Neural progenitor cell (in vitro differentiated cells): ENCODE data around the gene IL4I1. TPM values are rescaled to one million over a fixed set of nuclear protein-coding genes. Genes with fewer than 3 reads are reported as not detected.

ENCODE experiments used
- DNase-seq: peaks from one replicate; pipeline ENCODE4 v3.0.0-alpha.2; 2016; ENCODE audit warnings: low spot score
- H2AFZ ChIP-seq: fragments of 200-600 bp; sonication (generic); replicated peaks from 2 replicates; pipeline ENCODE4 v1.6.1; 2016; ENCODE audit warnings: antibody characterized with exemption
- H3F3A ChIP-seq: fragments of 200-600 bp; sonication (generic); 2 replicates; pipeline ENCODE4 v1.6.1; 2016; ENCODE audit warnings: antibody characterized with exemption, low read depth
- H3K27ac ChIP-seq: fragments of 200-600 bp; sonication (generic); 2 replicates; pipeline ENCODE4 v1.5.1; 2016; ENCODE audit warnings: mild to moderate bottlenecking
- H3K27me3 ChIP-seq: fragments of 200-600 bp; sonication (generic); 2 replicates; pipeline ENCODE4 v1.6.1; 2016; ENCODE audit warnings: mild to moderate bottlenecking, moderate library complexity
- H3K36me3 ChIP-seq: fragments of 200-600 bp; sonication (generic); 2 replicates; pipeline ENCODE4 v1.5.1; 2016
- H3K4me1 ChIP-seq: fragments of 200-600 bp; sonication (generic); 2 replicates; pipeline ENCODE4 v1.6.1; 2016; ENCODE audit warnings: mixed run types
- H3K4me2 ChIP-seq: fragments of 200-600 bp; sonication (generic); 2 replicates; pipeline ENCODE4 v1.6.1; 2016
- H3K4me3 ChIP-seq: fragments of 200-600 bp; sonication (generic); 2 replicates; pipeline ENCODE4 v1.5.1; 2016
- H3K79me2 ChIP-seq: fragments of 200-600 bp; sonication (generic); 2 replicates; pipeline ENCODE4 v1.6.1; 2016; ENCODE audit warnings: low read depth
- H3K9ac ChIP-seq: fragments of 200-600 bp; sonication (generic); 2 replicates; pipeline ENCODE4 v1.6.1; 2016
- H3K9me3 ChIP-seq: fragments of 200-600 bp; sonication (generic); 2 replicates; pipeline ENCODE4 v1.5.1; 2016; ENCODE audit warnings: low read depth
- H4K20me1 ChIP-seq: fragments of 200-600 bp; sonication (generic); 2 replicates; pipeline ENCODE4 v1.6.1; 2016; ENCODE audit warnings: low read depth
- H3K27ac Mint-ChIP-seq: 3 replicates; pipeline ENCODE4 v1.8.0; 2021; ENCODE audit warnings: mixed read lengths
- H3K27me3 Mint-ChIP-seq: 2 replicates; pipeline ENCODE4 v1.8.0; 2022; ENCODE audit warnings: low read depth, mild to moderate bottlenecking, inconsistent platforms, moderate library complexity, mixed read lengths; ENCODE audit not compliant: insufficient read depth
- H3K36me3 Mint-ChIP-seq: 3 replicates; pipeline ENCODE4 v1.8.0; 2021; ENCODE audit warnings: mixed read lengths
- H3K4me1 Mint-ChIP-seq: 3 replicates; pipeline ENCODE4 v1.8.0; 2021; ENCODE audit warnings: mixed read lengths
- H3K4me3 Mint-ChIP-seq: 3 replicates; pipeline ENCODE4 v1.8.0; 2021; ENCODE audit warnings: mild to moderate bottlenecking, moderate library complexity, mixed read lengths
- H3K9me3 Mint-ChIP-seq: 3 replicates; pipeline ENCODE4 v1.8.0; 2020; ENCODE audit warnings: mixed read lengths
- EZH2 ChIP-seq: fragments of 200-600 bp; sonication (generic); IDR thresholded peaks from 2 replicates; pipeline ENCODE4 v1.6.1; 2017; ENCODE audit warnings: antibody characterized with exemption, mild to moderate bottlenecking, moderate library complexity
- EZH2phosphoT487 ChIP-seq: fragments of 200-600 bp; sonication (generic); IDR thresholded peaks from 2 replicates; pipeline ENCODE4 v1.6.1; 2017; ENCODE audit warnings: antibody characterized with exemption
- total RNA-seq: library from RNA; depleted of rRNA; stranded (reverse); fragments of >200 nt; gene quantifications from 2 replicates; pipeline ENCODE4 v1.2.3, GENCODE V29; 2015; ENCODE audit warnings: low replicate concordance
- TF ChIP-seq, protein P1 (sequence below): fragments of 200-600 bp; sonication (generic); IDR thresholded peaks from 2 replicates; pipeline ENCODE4 v1.5.1; 2017; ENCODE audit warnings: antibody characterized with exemption, mild to moderate bottlenecking

The IL4I1 gene
- total RNA-seq, 1 donor from 2014 or later = not detected

DNA sequence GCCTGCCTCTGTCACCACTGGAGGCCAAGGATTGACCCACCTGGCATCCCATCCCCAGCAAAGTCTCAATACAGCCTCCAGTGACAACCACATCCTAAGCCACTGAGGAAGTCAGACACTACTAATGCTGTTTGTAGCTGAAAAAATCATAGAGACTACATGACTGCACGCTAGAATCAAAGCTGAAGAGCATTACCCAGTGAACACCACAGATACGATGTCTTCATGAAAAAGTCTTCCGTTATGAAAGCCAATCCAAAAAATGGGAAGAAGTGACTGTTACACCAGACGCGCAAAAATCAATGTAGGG is 43.8 kb upstream of the IL4I1 start:
- no peaks in the 10 kb centered on the region for H3K9me3 ChIP-seq
- H3K27ac ChIP-seq = no peak overlapping the region
- Mint-ChIP-seq H3K4me3 (no peak overlapping the region), H3K4me1 (peaks cover 20% of the 10 kb centered on the region), H3K9me3 (no peaks in the 10 kb centered on the region), H3K36me3 (no peaks in the 10 kb centered on the region), H3K27ac (peak overlapping the region; percentile 6), H3K27me3 (peaks cover 6% of the 10 kb centered on the region)
- H2AFZ ChIP-seq = no peak overlapping the region
- peaks cover 3% of the 10 kb centered on the region for H3K4me1 ChIP-seq
- no peak for DNase-seq
- H3F3A ChIP-seq = peaks cover 5% of the 10 kb centered on the region
- no peaks in the 10 kb centered on the region for H4K20me1 ChIP-seq
- H3K36me3 ChIP-seq = no peaks in the 10 kb centered on the region
- no peak overlapping the region for H3K9ac ChIP-seq
- peaks cover 18% of the 10 kb centered on the region for H3K27me3 ChIP-seq
- TF ChIP-seq EZH2 (no peak), EZH2phosphoT487 (no peak)
- TF ChIP-seq, protein P1, sequence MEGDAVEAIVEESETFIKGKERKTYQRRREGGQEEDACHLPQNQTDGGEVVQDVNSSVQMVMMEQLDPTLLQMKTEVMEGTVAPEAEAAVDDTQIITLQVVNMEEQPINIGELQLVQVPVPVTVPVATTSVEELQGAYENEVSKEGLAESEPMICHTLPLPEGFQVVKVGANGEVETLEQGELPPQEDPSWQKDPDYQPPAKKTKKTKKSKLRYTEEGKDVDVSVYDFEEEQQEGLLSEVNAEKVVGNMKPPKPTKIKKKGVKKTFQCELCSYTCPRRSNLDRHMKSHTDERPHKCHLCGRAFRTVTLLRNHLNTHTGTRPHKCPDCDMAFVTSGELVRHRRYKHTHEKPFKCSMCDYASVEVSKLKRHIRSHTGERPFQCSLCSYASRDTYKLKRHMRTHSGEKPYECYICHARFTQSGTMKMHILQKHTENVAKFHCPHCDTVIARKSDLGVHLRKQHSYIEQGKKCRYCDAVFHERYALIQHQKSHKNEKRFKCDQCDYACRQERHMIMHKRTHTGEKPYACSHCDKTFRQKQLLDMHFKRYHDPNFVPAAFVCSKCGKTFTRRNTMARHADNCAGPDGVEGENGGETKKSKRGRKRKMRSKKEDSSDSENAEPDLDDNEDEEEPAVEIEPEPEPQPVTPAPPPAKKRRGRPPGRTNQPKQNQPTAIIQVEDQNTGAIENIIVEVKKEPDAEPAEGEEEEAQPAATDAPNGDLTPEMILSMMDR = no peak
- no peak overlapping the region for H3K4me3 ChIP-seq
- no peaks in the 10 kb centered on the region for H3K79me2 ChIP-seq
- H3K4me2 ChIP-seq = no peak overlapping the region

DNA sequence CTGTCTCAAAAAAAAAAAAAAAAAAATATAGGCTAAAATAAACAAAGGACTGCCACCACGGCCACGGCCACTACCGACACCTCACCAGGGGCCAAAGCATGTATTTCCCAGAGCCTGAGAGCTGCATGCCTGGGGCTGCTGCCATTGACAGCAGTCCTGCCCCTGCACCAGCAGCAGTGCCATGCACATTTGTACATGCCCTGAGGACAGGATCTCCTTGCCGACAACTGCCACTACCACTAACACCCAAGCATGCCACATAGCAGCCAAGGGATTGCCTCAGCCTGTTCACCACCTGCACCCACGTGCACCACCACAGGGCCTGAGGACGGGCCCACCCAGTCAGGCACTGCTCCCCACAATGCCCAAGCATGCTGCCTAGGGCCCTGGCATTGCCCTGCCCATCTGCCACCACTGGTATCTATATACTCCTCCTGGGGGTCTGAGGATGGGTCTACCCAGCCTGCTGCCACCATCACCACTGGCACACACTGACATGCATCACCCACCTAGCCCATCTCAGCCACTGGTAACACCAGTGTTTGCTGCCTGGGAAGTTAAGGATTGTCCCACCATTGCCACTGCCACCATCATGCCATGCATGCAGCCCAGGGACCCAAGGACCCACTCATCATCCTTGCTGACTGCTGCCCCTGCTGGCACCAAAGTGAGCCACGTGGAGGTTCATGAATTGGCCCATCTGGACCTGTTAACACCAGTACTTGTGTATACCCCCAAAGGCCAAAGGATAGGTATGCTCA is 43.2 kb upstream of the IL4I1 start:
- H3K4me1 Mint-ChIP-seq = peaks cover 20% of the 10 kb centered on the region
- Histone ChIP-seq H2AFZ (no peak overlapping the region), H3K27me3 (peaks cover 18% of the 10 kb centered on the region), H3K36me3 (no peaks in the 10 kb centered on the region), H3K4me3 (no peak overlapping the region), H3K4me2 (no peak overlapping the region), H3K27ac (no peak overlapping the region), H3K9ac (no peak overlapping the region), H3F3A (peaks cover 5% of the 10 kb centered on the region), H3K4me1 (peaks cover 3% of the 10 kb centered on the region), H3K9me3 (no peaks in the 10 kb centered on the region), H3K79me2 (no peaks in the 10 kb centered on the region), H4K20me1 (no peaks in the 10 kb centered on the region)
- H3K27me3 Mint-ChIP-seq = peaks cover 6% of the 10 kb centered on the region
- no peak overlapping the region for H3K4me3 Mint-ChIP-seq
- H3K27ac Mint-ChIP-seq = peak overlapping the region; percentile 6
- no peaks in the 10 kb centered on the region for H3K9me3 Mint-ChIP-seq
- DNase-seq = no peak
- H3K36me3 Mint-ChIP-seq = no peaks in the 10 kb centered on the region
- TF ChIP-seq, protein P1 = peak; percentile 10
- TF ChIP-seq EZH2phosphoT487 = no peak

DNA sequence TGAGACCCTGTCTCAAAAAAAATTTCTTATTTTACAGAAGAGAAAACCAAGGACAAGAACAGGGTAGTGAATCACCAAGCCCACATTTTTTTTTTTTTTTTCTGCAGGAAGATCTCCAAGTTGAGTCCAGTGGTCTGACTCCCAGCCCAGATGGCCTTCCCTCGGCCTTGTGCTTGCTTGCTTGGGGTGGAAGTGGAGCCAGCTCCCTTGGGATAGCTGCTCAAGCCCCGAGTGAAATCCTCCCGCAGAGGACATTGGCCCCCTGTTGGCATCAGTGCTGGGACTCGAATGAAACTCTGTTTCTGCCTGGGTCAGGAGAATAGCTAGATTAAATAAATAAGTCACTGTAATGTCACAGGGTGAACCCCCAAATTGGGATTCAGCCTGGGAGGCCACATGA is 42.0 kb upstream of the IL4I1 start:
- no peaks in the 10 kb centered on the region for H3K36me3 Mint-ChIP-seq
- no peak for DNase-seq
- Histone ChIP-seq H3F3A (peaks cover 5% of the 10 kb centered on the region), H3K9me3 (no peaks in the 10 kb centered on the region), H3K27ac (no peak overlapping the region), H3K79me2 (no peaks in the 10 kb centered on the region), H2AFZ (no peak overlapping the region), H3K27me3 (peaks cover 18% of the 10 kb centered on the region), H3K36me3 (no peaks in the 10 kb centered on the region), H3K4me2 (no peak overlapping the region), H3K4me3 (no peak overlapping the region), H3K4me1 (peaks cover 3% of the 10 kb centered on the region), H3K9ac (no peak overlapping the region), H4K20me1 (no peaks in the 10 kb centered on the region)
- no peak overlapping the region for H3K4me3 Mint-ChIP-seq
- H3K27ac Mint-ChIP-seq = no peak overlapping the region
- peaks cover 20% of the 10 kb centered on the region for H3K4me1 Mint-ChIP-seq
- H3K9me3 Mint-ChIP-seq = no peaks in the 10 kb centered on the region
- TF ChIP-seq EZH2 (no peak), EZH2phosphoT487 (no peak)
- TF ChIP-seq, protein P1 = no peak
- peaks cover 6% of the 10 kb centered on the region for H3K27me3 Mint-ChIP-seq
